Epithelial cell of proximal tubule (primary cell): ENCODE results near the gene SOS2. TPM values are rescaled to one million over a fixed set of nuclear protein-coding genes. Genes with fewer than 3 reads are reported as not detected.

ENCODE experiments used
- DNase-seq: peaks from one replicate; pipeline ENCODE4 v3.0.0-alpha.2; 2011; ENCODE audit warnings: low read depth
- H3K4me3 ChIP-seq: 2 replicates; pipeline ENCODE4 v1.5.1; 2011; ENCODE audit warnings: low read depth, mild to moderate bottlenecking, low read length
- CTCF ChIP-seq: conservative IDR thresholded peaks from 2 replicates; pipeline ENCODE4 v1.5.1; 2012; ENCODE audit warnings: low read depth, mild to moderate bottlenecking, low read length
- total RNA-seq: library from RNA; depleted of rRNA; stranded (reverse); fragments of >200 nt; gene quantifications from 2 replicates; pipeline ENCODE4 v1.2.3, GENCODE V29; 2015

SOS2 gene
- total RNA-seq, 1 donor from 2014 or later = 13.5 TPM

GRCh38 chr14:50228313-50228712 is 3.1 kb downstream of the SOS2 start:
- no peak overlapping the region for H3K4me3 ChIP-seq
- no peak for DNase-seq
- no peak for TF ChIP-seq CTCF

GRCh38 chr14:50225974-50226297 is 5.4 kb downstream of the SOS2 start:
- no peak for TF ChIP-seq CTCF
- peak overlapping the region; percentile 28 for H3K4me3 ChIP-seq
- no peak for DNase-seq

- H3K4me3 ChIP-seq = peak overlapping the region; percentile 28
- no peak for TF ChIP-seq CTCF
- DNase-seq = peak; percentile 76
Measured at GRCh38 chr14:50225067-50225973, 6.1 kb downstream of the SOS2 start.

- no peak for DNase-seq
- TF ChIP-seq CTCF = no peak
- H3K4me3 ChIP-seq = no peak overlapping the region
Measured at GRCh38 chr14:50222055-50222613, 9.2 kb downstream of the SOS2 start.

- TF ChIP-seq CTCF = no peak
- DNase-seq = no peak
- H3K4me3 ChIP-seq = no peak overlapping the region
Measured at GRCh38 chr14:50218501-50218900, 12.9 kb downstream of the SOS2 start.

- no peak for DNase-seq
- no peak for TF ChIP-seq CTCF
- no peak overlapping the region for H3K4me3 ChIP-seq
Measured at GRCh38 chr14:50215416-50215815, 16.0 kb downstream of the SOS2 start.
